Panc1 (cell line): ENCODE results near the gene AGPS. TPM values are rescaled to one million over a fixed set of nuclear protein-coding genes. Genes with fewer than 3 reads are reported as not detected.

Experiments used
- ATAC-seq: fragments of 200-7000 bp; cut with Tn5 transposase; 2 replicates; pipeline ENCODE4 v1.9.1; 2020; ENCODE audit warnings: mild to moderate bottlenecking, moderate library complexity
- Bru-seq: library from RNA; stranded (reverse); fragments of 400-500 nt; gene quantifications from one replicate; lab custom pipeline; 2021; lab: Mats Ljungman, UMichigan
- BruChase-seq, 2 experiments: library from RNA; stranded (reverse); fragments of 400-500 nt; gene quantifications; one replicate each; lab custom pipeline; 2021; lab: Mats Ljungman, UMichigan
- BruUV-seq: library from RNA; stranded (reverse); fragments of 400-500 nt; replicated peaks from 2 replicates; lab custom pipeline; 2021; lab: Mats Ljungman, UMichigan
- CTCF ChIA-PET: fragments of 300-600 bp; sonication (Branson Sonifier 250); formaldehyde crosslinking; loops from one replicate; lab custom pipeline; 2022; ENCODE audit warnings: antibody characterized with exemption; lab: Charles Lee
- POLR2A ChIA-PET: fragments of 300-600 bp; sonication (Branson Sonifier 250); formaldehyde crosslinking; loops from one replicate; lab custom pipeline; 2022; ENCODE audit warnings: antibody characterized with exemption; lab: Charles Lee
- DNase-seq: peaks from one replicate; pipeline ENCODE4 v3.0.0-alpha.2; 2010; ENCODE audit warnings: low read depth, low spot score
- H3K27ac ChIP-seq: 2 replicates; pipeline ENCODE4 v1.5.1; 2011; ENCODE audit warnings: mild to moderate bottlenecking, low read length, inconsistent platforms
- H3K27me3 ChIP-seq: fragments of 200-500 bp; sonication (Bioruptor generic); 2 replicates; pipeline ENCODE4 v1.6.0; 2014; ENCODE audit warnings: low read length, inconsistent platforms; ENCODE audit not compliant: control insufficient read depth, insufficient read depth
- H3K36me3 ChIP-seq: fragments of 200-500 bp; sonication (Bioruptor generic); 2 replicates; pipeline ENCODE4 v1.5.1; 2014; ENCODE audit warnings: inconsistent platforms, mild to moderate bottlenecking, low read length, moderate library complexity; ENCODE audit not compliant: control insufficient read depth, insufficient read depth
- H3K4me1 ChIP-seq: 2 replicates; pipeline ENCODE4 v1.5.1; 2011; ENCODE audit warnings: inconsistent platforms, mild to moderate bottlenecking, low read length, moderate library complexity; ENCODE audit not compliant: control insufficient read depth, insufficient read depth
- H3K4me3 ChIP-seq, 2 experiments: 2 replicates each; pipeline ENCODE4 v1.5.1; 2011 to 2012; ENCODE audit warnings: low read depth in 2 of 2, low read length in 2 of 2, mild to moderate bottlenecking in 2 of 2, inconsistent platforms in 1 of 2, moderate library complexity in 1 of 2
- H3K9me3 ChIP-seq: fragments of 200-500 bp; sonication (Bioruptor generic); 2 replicates; pipeline ENCODE4 v1.5.1; 2014; ENCODE audit warnings: low read depth, mild to moderate bottlenecking, inconsistent platforms, low read length, moderate library complexity; ENCODE audit not compliant: control insufficient read depth, insufficient read depth
- POLR2AphosphoS5 ChIP-seq: IDR thresholded peaks from 2 replicates; pipeline ENCODE4 v1.6.1; 2012; ENCODE audit warnings: mild to moderate bottlenecking, low read depth, low read length, moderate library complexity
- SIN3A ChIP-seq: IDR thresholded peaks from 2 replicates; pipeline ENCODE4 v1.6.1; 2012; ENCODE audit warnings: low read depth, mild to moderate bottlenecking, low read length, moderate library complexity, borderline replicate concordance; ENCODE audit not compliant: insufficient read depth
- TCF7L2 ChIP-seq: IDR thresholded peaks from 2 replicates; pipeline ENCODE4 v1.6.1; 2011; ENCODE audit warnings: mild to moderate bottlenecking, low read depth, low read length, inconsistent platforms
- in situ Hi-C: cut with HindIII; loops from 2 replicates; pipeline ENCODE4 v1.10.0; 2016; ENCODE audit warnings: low sequenced_read_pairs, low pct_unique_long_range_greater_than_20kb
- intact Hi-C: fragments of 100-400 bp; cut with micrococcal nuclease; formaldehyde crosslinking; loops from one replicate; pipeline ENCODE4 v1.10.0; 2022; ENCODE audit not compliant: unreplicated experiment
- long read RNA-seq: library from polyadenylated mRNA; unstranded; transcript quantifications from one replicate; pipeline ENCODE4 v2.0.0, GENCODE V29; 2021; ENCODE audit not compliant: unreplicated experiment
- polyA plus RNA-seq: library from polyadenylated mRNA; unstranded; fragments of >200 nt; gene quantifications from one replicate; pipeline ENCODE4 v1.2.1, GENCODE V29; 2012; ENCODE audit warnings: missing spikeins; ENCODE audit not compliant: insufficient read length
- total RNA-seq: library from RNA; stranded (reverse); gene quantifications from one replicate; pipeline ENCODE4 v1.2.1, GENCODE V29; 2021; ENCODE audit not compliant: unreplicated experiment
- TF ChIP-seq, protein P1 (sequence below), 2 experiments: IDR thresholded peaks; 2 replicates each; pipeline ENCODE4 v1.6.1; 2011 to 2012; ENCODE audit warnings: low read depth in 2 of 2, control low read depth in 1 of 2, low read length in 1 of 2, mild to moderate bottlenecking in 1 of 2, moderate library complexity in 1 of 2; ENCODE audit not compliant: insufficient read depth in 1 of 2
- TF ChIP-seq, protein P2 (sequence below): fragments of 450-650 bp; IDR thresholded peaks from 2 replicates; pipeline ENCODE4 v1.5.1; 2017; ENCODE audit warnings: mild to moderate bottlenecking

Gene AGPS
- 68.7 TPM for total RNA-seq
- 35.7 TPM for polyA plus RNA-seq
- percentile 90 among the genes with signal in this experiment for Bru-seq, nascent RNA
- percentile 79 among the genes with signal in this experiment for BruChase-seq, experiment 1, labeled RNA remaining after a 2-hour chase
- BruChase-seq, experiment 2, labeled RNA remaining after a 6-hour chase: percentile 84 among the genes with signal in this experiment
- long read RNA-seq, full-length matches to known transcripts: 123 of 151 reads
- long read RNA-seq, partial matches to known transcripts: 11 of 151 reads
- long read RNA-seq, other reads (novel, unspliced or antisense): 17 of 151 reads

DNA sequence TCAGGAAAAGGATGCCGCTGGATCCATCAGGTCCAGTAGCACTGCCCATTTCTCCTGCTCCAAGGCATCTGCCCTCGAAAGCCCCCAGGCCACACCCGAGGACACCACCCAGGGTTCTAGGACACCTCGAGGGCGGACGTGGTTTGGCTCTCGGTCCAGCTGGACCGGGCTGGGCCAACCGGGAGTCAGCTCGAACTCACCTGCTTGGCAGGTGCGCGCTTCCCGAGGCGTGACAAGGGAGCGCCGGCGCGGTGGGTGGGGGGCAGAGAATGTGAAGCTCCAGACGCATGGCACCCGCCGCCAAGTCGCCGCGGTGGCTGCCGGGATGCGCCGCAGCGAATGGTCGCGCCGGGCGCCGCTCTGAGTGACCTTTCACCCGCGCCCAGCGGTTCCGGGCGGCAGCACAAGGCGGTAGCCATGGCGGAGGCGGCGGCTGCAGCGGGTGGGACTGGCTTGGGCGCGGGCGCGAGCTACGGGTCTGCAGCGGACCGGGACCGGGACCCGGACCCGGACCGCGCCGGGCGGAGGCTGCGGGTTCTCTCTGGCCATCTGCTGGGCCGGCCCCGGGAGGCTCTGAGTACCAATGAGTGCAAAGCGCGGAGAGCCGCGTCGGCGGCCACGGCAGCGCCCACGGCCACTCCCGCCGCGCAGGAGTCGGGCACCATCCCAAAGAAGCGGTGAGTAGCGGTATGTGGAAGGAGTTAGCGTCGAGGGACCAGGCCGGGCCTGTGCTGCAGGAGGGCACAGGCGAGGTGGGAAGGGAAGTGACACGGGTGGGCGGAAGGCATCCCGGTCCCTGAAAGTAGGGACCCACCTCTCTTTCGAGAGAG is at the start of gene AGPS:
AGPS (plus strand) TSS at position 401 of the 830 bp plus-strand sequence; CDS start at position 418, 17 bp downstream.
- Histone ChIP-seq H3K9me3 (no peaks in the 10 kb centered on the region), H3K27ac (peak within 1 kb of the TSS; percentile 96), H3K27me3 (no peaks in the 10 kb centered on the region), H3K36me3 (no peaks in the 10 kb centered on the region; the same call in none of the 2 replicates), H3K4me3 (peak within 1 kb of the TSS; percentile 97 to 98), H3K4me1 (peaks cover 44% of the 10 kb centered on the region)
- POLR2A ChIA-PET: interaction anchor here (0.6 to 1.0 kb wide), 5 partner anchors 22 to 248 kb away, joined by 3 to 6 read pairs (median 4); no protein-coding TSS in a partner anchor
- CTCF ChIA-PET: interaction anchor here (0.7 kb wide), 1 partner anchor 49 kb away, joined by 6 read pairs; no protein-coding TSS in a partner anchor
- peak; percentile 87 for TF ChIP-seq POLR2AphosphoS5
- TF ChIP-seq, protein P1, sequence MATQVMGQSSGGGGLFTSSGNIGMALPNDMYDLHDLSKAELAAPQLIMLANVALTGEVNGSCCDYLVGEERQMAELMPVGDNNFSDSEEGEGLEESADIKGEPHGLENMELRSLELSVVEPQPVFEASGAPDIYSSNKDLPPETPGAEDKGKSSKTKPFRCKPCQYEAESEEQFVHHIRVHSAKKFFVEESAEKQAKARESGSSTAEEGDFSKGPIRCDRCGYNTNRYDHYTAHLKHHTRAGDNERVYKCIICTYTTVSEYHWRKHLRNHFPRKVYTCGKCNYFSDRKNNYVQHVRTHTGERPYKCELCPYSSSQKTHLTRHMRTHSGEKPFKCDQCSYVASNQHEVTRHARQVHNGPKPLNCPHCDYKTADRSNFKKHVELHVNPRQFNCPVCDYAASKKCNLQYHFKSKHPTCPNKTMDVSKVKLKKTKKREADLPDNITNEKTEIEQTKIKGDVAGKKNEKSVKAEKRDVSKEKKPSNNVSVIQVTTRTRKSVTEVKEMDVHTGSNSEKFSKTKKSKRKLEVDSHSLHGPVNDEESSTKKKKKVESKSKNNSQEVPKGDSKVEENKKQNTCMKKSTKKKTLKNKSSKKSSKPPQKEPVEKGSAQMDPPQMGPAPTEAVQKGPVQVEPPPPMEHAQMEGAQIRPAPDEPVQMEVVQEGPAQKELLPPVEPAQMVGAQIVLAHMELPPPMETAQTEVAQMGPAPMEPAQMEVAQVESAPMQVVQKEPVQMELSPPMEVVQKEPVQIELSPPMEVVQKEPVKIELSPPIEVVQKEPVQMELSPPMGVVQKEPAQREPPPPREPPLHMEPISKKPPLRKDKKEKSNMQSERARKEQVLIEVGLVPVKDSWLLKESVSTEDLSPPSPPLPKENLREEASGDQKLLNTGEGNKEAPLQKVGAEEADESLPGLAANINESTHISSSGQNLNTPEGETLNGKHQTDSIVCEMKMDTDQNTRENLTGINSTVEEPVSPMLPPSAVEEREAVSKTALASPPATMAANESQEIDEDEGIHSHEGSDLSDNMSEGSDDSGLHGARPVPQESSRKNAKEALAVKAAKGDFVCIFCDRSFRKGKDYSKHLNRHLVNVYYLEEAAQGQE (IDR thresholded peaks at IDR 0.05; ENCODE audit: insufficient read depth in 1 of 2, low read depth in 2 of 2, low read length in 1 of 2): no peak
- TF ChIP-seq, protein P2, sequence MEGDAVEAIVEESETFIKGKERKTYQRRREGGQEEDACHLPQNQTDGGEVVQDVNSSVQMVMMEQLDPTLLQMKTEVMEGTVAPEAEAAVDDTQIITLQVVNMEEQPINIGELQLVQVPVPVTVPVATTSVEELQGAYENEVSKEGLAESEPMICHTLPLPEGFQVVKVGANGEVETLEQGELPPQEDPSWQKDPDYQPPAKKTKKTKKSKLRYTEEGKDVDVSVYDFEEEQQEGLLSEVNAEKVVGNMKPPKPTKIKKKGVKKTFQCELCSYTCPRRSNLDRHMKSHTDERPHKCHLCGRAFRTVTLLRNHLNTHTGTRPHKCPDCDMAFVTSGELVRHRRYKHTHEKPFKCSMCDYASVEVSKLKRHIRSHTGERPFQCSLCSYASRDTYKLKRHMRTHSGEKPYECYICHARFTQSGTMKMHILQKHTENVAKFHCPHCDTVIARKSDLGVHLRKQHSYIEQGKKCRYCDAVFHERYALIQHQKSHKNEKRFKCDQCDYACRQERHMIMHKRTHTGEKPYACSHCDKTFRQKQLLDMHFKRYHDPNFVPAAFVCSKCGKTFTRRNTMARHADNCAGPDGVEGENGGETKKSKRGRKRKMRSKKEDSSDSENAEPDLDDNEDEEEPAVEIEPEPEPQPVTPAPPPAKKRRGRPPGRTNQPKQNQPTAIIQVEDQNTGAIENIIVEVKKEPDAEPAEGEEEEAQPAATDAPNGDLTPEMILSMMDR: no peak
- TF ChIP-seq SIN3A: peak; percentile 83; the same call in 1 of the 2 replicates
- TF ChIP-seq TCF7L2: no peak; the same call in 1 of the 2 replicates
- intact Hi-C loops: loop anchor here (10.0 kb wide), 1 partner anchor 148 kb away; no protein-coding TSS in a partner anchor
- in situ Hi-C loops: no loop called here
- DNase-seq: no peak
- no TSS peak for BruUV-seq
- ATAC-seq: peak; percentile 91

DNA sequence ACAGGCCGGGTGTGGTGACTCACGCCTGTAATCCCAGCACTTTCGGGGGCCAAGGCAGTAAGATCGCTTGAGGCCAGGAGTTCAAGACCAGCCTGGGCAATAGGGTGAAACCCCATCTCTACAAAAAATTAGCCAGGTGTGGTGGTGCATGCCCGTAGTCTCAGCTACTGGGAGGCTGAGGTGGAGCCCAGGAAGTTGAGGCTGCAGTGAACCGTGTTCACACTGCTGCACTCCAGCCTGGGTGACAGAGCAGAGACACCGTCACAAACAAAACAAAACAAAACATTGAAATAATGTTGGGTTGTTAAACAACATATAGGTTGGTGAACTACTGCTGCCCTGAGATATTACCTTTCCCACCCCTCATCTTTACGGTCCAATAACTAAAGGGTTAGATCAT is 48.8 kb upstream of the AGPS start:
- in situ Hi-C loops (no loop called here), intact Hi-C loops (loop anchor here (10.0 kb wide), 1 partner anchor 261 kb away; no protein-coding TSS in a partner anchor)
- H3K27me3 ChIP-seq: no peaks in the 10 kb centered on the region
- H3K9me3 ChIP-seq: no peaks in the 10 kb centered on the region
- no peaks in the 10 kb centered on the region for H3K36me3 ChIP-seq
- ATAC-seq (no peak), DNase-seq (no peak)
- TF ChIP-seq TCF7L2 (no peak), SIN3A (no peak), POLR2AphosphoS5 (no peak)
- TF ChIP-seq, protein P2: no peak
- TF ChIP-seq, protein P1 (IDR thresholded peaks at IDR 0.05; ENCODE audit: insufficient read depth in 1 of 2, low read depth in 2 of 2, low read length in 1 of 2): no peak
- no peaks in the 10 kb centered on the region for H3K4me1 ChIP-seq
- CTCF ChIA-PET: interaction anchor here (0.6 kb wide), 1 partner anchor 50 kb away, joined by 6 read pairs; no protein-coding TSS in a partner anchor
- POLR2A ChIA-PET: no interaction called here
- no peak overlapping the region for H3K4me3 ChIP-seq
- H3K27ac ChIP-seq: no peak overlapping the region
- no TSS peak for BruUV-seq
